Stomach (tissue), 9 donors: ENCODE measurements around the gene CBFA2T3. TPM values are rescaled to one million over a fixed set of nuclear protein-coding genes. Genes with fewer than 3 reads are reported as not detected.

Experiments used
- DNase-seq, 2 donors: peaks; one replicate each; pipeline versions ENCODE4 v3.0.0 to v3.0.0-alpha.2; 2013 to 2019
- H3K27ac ChIP-seq, 5 donors: fragments of 200-600 bp in 4 of 5; sonication (generic) in 4 of 5; one replicate each; pipeline ENCODE4 v1.5.1; 2013 to 2019; ENCODE audit warnings: mild to moderate bottlenecking in 1 of 5, moderate library complexity in 1 of 5
- H3K27me3 ChIP-seq, 3 donors: fragments of 200-600 bp; sonication (generic); one replicate each; pipeline ENCODE4 v1.5.1; 2017 to 2019; ENCODE audit warnings: mixed run types in 1 of 3
- H3K36me3 ChIP-seq, 4 donors: fragments of 200-600 bp; sonication (generic); 1 replicate in 3 of 4; 2 replicates in 1 of 4; pipeline ENCODE4 v1.5.1; 2016 to 2019
- H3K4me1 ChIP-seq, 4 donors: fragments of 200-600 bp; sonication (generic); one replicate each; pipeline ENCODE4 v1.5.1; 2016 to 2019
- H3K4me3 ChIP-seq, 4 donors: fragments of 200-600 bp; sonication (generic) in 3 of 4; one replicate each; pipeline ENCODE4 v1.5.1; 2016 to 2019; ENCODE audit warnings: mild to moderate bottlenecking in 1 of 4
- H3K9me3 ChIP-seq, 4 donors: fragments of 200-600 bp; sonication (generic); one replicate each; pipeline ENCODE4 v1.5.1; 2016 to 2019
- EP300 ChIP-seq: sonication (generic); formaldehyde crosslinking; IDR thresholded peaks from one replicate; pipeline ENCODE4 v1.6.1; 2017; ENCODE audit warnings: antibody characterized with exemption
- POLR2A ChIP-seq, 4 donors: fragments of 450-650 bp; IDR thresholded peaks; one replicate each; pipeline ENCODE4 v1.6.1; 2016; ENCODE audit warnings: antibody characterized with exemption in 4 of 4, control low read depth in 2 of 4, mild to moderate bottlenecking in 1 of 4, moderate library complexity in 1 of 4
- POLR2AphosphoS5 ChIP-seq, 3 donors: sonication (generic); formaldehyde crosslinking; IDR thresholded peaks; one replicate each; pipeline ENCODE4 v1.6.1; 2016; ENCODE audit warnings: antibody characterized with exemption in 3 of 3
- WGBS, 5 donors: extraction: QIAGEN DNeasy Blood & Tissue Kit in 3 of 5; methylation state at CpG; one replicate each; pipeline versions ENCODE4 v1.1.5 to v1.1.7; 2013 to 2018; 5-methylcytosine and 5-hydroxymethylcytosine counted together
- intact Hi-C: fragments of 100-400 bp; cut with DNase I; formaldehyde crosslinking; loops from one replicate; pipeline ENCODE4 v1.15.1; 2023; ENCODE audit warnings: low total_unique reads
- polyA plus RNA-seq, 3 donors: library from polyadenylated mRNA; stranded (reverse); fragments of 200-250 nt; gene quantifications; one replicate each; pipeline ENCODE4 v1.2.3, GENCODE V29; 2013
- total RNA-seq, 5 donors: library from RNA; depleted of rRNA; stranded (reverse); fragments of >200 nt; gene quantifications; one replicate each; pipeline versions ENCODE4 v1.1.0 to v1.2.3, GENCODE V29; 2014 to 2016
- TF ChIP-seq, protein P1 (sequence below), 7 experiments: fragments of 450-650 bp in 4 of 7; fragments of 200-600 bp in 3 of 7; sonication (generic) in 3 of 7; IDR thresholded peaks; one replicate each; pipeline ENCODE4 v1.5.1; 2016 to 2019; ENCODE audit warnings: antibody characterized with exemption in 7 of 7, control low read depth in 2 of 7, mild to moderate bottlenecking in 1 of 7
- donor health status: healthy with polysubstance abuse.
- donor health status: Bipolar disorder and iron deficiency.
- donor health status: healthy.

The CBFA2T3 gene
- total and polyA plus RNA-seq, 8 donors: 0.58 to 57.6 (median 2.5) TPM

- DNase-seq: no peak
- WGBS, 5 donors: 68 to 81% (median 76%) methylated on average over 11 to 21 of the region's 21 CpGs
- Histone ChIP-seq H3K9me3 (no peaks in the 10 kb centered on the region), H3K36me3 (peaks cover 0 to 16% (median 13%) of the 10 kb centered on the region in 4 donors), H3K4me3 (no peak overlapping the region), H3K4me1 (peaks cover 0 to 11% (median 0%) of the 10 kb centered on the region in 4 donors), H3K27me3 (peaks cover 0 to 3% (median 0%) of the 10 kb centered on the region in 3 donors), H3K27ac (no peak overlapping the region)
- intact Hi-C loops: no loop called here
- TF ChIP-seq EP300: no peak
- TF ChIP-seq, protein P1, sequence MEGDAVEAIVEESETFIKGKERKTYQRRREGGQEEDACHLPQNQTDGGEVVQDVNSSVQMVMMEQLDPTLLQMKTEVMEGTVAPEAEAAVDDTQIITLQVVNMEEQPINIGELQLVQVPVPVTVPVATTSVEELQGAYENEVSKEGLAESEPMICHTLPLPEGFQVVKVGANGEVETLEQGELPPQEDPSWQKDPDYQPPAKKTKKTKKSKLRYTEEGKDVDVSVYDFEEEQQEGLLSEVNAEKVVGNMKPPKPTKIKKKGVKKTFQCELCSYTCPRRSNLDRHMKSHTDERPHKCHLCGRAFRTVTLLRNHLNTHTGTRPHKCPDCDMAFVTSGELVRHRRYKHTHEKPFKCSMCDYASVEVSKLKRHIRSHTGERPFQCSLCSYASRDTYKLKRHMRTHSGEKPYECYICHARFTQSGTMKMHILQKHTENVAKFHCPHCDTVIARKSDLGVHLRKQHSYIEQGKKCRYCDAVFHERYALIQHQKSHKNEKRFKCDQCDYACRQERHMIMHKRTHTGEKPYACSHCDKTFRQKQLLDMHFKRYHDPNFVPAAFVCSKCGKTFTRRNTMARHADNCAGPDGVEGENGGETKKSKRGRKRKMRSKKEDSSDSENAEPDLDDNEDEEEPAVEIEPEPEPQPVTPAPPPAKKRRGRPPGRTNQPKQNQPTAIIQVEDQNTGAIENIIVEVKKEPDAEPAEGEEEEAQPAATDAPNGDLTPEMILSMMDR (IDR thresholded peaks at IDR 0.05): no peak
- no peak for TF ChIP-seq POLR2A (IDR thresholded peaks at IDR 0.05)
- no peak for TF ChIP-seq POLR2AphosphoS5 (IDR thresholded peaks at IDR 0.05)
Observed at GRCh38 chr16:88904676-88905365, 72.2 kb downstream of the CBFA2T3 start.

DNA sequence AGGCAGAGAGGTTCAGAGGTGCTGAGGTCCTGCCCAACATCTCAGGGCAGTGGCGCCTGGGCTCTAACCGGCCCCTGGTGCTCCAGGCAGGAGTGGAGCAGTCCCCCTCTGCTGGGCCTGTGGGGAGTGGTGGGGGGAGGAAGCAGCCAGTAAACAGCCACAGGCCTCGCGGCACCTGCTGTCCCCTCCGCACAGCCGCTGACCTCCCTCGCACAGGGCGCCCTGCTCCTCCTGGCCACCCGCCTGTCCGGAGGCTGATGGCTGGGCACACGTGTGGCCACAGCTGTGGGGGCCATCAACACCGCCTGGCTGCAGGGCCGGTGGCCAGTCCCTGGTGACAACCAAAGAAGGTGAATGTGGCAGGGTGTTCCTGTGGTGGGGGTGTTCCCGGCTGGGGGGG, 73.7 kb downstream of the CBFA2T3 start:
- TF ChIP-seq POLR2AphosphoS5 (IDR thresholded peaks at IDR 0.05) (no peak), POLR2A (IDR thresholded peaks at IDR 0.05) (no peak), EP300 (no peak)
- TF ChIP-seq, protein P1 (IDR thresholded peaks at IDR 0.05): no peak
- 58 to 90% (median 74%) methylated on average over 2 to 14 of the region's 14 CpGs for WGBS, 5 donors
- Histone ChIP-seq H3K4me3 (no peak overlapping the region), H3K9me3 (no peaks in the 10 kb centered on the region), H3K4me1 (peaks cover 0 to 11% (median 0%) of the 10 kb centered on the region in 4 donors), H3K36me3 (peaks cover 0 to 20% (median 18%) of the 10 kb centered on the region in 4 donors), H3K27ac (no peak overlapping the region), H3K27me3 (no peaks in the 10 kb centered on the region)
- DNase-seq: no peak
- intact Hi-C loops: no loop called here

- TF ChIP-seq EP300 (no peak), POLR2AphosphoS5 (IDR thresholded peaks at IDR 0.05) (no peak), POLR2A (IDR thresholded peaks at IDR 0.05) (no peak)
- TF ChIP-seq, protein P1 (IDR thresholded peaks at IDR 0.05): no peak
- WGBS, 5 donors: 72 to 82% (median 76%) methylated on average over 10 to 16 of the region's 16 CpGs
Observed at GRCh38 chr16:88902744-88903143, 74.3 kb downstream of the CBFA2T3 start.

DNA sequence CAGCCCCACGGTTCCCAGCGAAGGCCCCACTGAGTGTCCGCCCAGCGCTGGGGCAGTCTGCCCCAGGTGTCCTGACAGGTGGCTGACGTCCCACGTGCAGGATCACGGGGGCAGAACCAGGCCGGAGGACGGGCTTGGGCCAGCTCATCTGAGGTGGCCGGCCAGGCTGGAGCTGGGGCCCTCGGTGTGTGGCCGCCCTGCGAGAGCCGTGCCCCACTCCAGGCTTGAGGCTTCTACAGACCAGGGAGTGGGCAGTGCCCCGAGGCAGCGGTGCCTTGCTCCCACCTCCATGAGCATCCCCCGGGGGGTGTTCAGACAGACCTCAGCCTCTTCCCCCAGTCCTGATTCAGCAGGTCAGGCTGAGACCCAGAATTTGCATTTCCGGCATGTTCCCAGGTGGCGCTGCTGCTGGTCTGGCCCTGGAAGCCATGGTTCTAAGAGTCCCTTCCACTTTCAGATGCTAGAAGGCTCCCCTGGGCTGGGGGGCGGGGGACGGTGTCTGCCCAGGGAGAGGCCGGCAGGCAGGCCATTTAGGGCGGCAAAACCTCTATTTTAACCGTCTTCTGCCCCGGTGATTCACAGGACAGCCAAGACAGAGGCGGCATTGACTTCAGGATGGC, 75.2 kb downstream of the CBFA2T3 start:
- WGBS, 5 donors: 81 to 84% (median 82%) methylated on average over 10 to 26 of the region's 26 CpGs
- intact Hi-C loops: no loop called here
- no peaks in the 10 kb centered on the region for H3K27me3 ChIP-seq

More at GRCh38 chr16:88902744-88903143, 74.3 kb downstream of the CBFA2T3 start:
- peaks cover 0 to 11% (median 0%) of the 10 kb centered on the region in 4 donors for H3K4me1 ChIP-seq
- DNase-seq: no peak
- H3K27me3 ChIP-seq: no peaks in the 10 kb centered on the region
- H3K27ac ChIP-seq: no peak overlapping the region
- no peak overlapping the region for H3K4me3 ChIP-seq
- peaks cover 0 to 23% (median 20%) of the 10 kb centered on the region in 4 donors for H3K36me3 ChIP-seq
- no peaks in the 10 kb centered on the region for H3K9me3 ChIP-seq
- intact Hi-C loops: no loop called here

More for the DNA sequence above, 75.2 kb downstream of the CBFA2T3 start:
- peaks cover 0 to 11% (median 0%) of the 10 kb centered on the region in 4 donors for H3K4me1 ChIP-seq
- peaks cover 0 to 32% (median 29%) of the 10 kb centered on the region in 4 donors for H3K36me3 ChIP-seq
- TF ChIP-seq, protein P1 (IDR thresholded peaks at IDR 0.05): no peak
- TF ChIP-seq EP300 (no peak), POLR2A (IDR thresholded peaks at IDR 0.05) (no peak), POLR2AphosphoS5 (IDR thresholded peaks at IDR 0.05) (no peak)
- no peak overlapping the region for H3K4me3 ChIP-seq
- no peak overlapping the region for H3K27ac ChIP-seq
- DNase-seq: no peak
- no peaks in the 10 kb centered on the region for H3K9me3 ChIP-seq
